ENCODE results near the gene FOXA2.
"Not testable (repeated sequence)": the region's sequence is repeated elsewhere in the genome, so short reads cannot be mapped to it uniquely, and the experiment has no call there.

FOXA2 gene

GRCh38 chr20:22567944-22568871, 16.2 kb downstream of the FOXA2 start:
- DNase-seq, result no peak

- no peak for DNase-seq
These were observed 17.3 kb downstream of the FOXA2 start for GRCh38 chr20:22566876-22567658.

DNA sequence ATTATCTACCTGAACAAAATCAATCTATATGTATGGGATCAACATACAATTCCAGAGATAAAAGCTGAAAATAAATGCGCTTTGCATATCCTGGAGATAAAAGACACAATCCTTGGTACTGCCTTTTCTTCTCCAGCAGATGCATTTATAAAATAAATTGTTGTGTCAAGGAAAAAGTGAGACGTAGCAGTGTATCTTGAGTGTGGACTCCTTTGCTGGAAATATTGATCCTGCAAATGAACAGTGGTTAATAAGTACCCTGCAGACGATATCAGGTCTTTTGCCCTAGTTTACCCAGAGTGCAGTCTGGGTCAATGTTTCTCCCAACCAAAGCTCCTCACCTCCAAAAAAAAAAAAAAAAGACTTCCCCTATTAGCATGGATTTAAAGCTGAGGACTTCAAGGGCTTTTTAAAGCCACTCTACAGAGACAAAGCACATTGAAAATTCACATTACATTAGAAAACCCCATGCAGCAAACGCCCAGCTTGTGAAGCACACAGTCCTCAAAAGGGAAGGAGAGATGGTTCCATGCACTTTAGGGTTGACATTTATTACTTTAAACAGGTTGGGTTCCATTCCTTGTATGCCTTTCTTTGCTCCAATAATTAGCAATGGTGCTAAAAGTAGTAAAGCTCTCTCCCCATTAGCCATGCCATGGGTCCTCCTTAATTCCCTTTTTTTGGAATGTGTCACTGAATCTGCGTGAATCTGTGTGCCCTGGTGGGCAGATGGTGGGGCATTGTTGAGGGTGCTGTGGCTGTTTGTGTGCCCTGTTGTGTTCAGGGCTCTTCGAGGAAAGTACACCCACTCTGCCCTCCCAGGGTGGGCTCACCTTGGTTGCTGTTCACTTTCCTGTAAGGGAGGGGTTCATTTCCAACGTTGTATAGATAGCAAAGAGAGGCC, 21.1 kb downstream of the FOXA2 start:
- no peak for DNase-seq

DNA sequence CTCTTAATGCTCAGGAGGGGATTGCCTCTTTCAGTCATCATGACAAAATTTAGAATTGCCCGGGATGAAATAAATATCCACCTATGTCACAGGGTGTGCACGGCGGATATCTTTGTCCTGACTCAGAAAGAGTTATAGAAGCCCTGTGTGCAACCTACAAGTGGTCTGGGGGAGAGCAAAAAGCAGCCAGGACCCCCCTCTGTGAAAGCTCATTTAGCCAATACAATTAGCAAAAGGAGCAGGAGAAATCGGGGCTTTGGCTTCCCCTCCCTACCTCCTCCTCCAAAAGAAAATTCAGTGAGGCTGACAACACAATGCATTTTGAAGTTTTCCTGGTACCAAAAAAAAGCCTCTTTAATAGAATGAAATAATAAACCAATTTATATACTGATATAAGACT, 21.8 kb downstream of the FOXA2 start:
- DNase-seq, result no peak

GRCh38 chr20:22561965-22562577, 22.3 kb downstream of the FOXA2 start:
- DNase-seq, result no peak

- no peak for DNase-seq
These were observed 23.6 kb downstream of the FOXA2 start for GRCh38 chr20:22560817-22561216.

GRCh38 chr20:22559711-22560318, 24.6 kb downstream of the FOXA2 start:
- DNase-seq, result no peak

DNA sequence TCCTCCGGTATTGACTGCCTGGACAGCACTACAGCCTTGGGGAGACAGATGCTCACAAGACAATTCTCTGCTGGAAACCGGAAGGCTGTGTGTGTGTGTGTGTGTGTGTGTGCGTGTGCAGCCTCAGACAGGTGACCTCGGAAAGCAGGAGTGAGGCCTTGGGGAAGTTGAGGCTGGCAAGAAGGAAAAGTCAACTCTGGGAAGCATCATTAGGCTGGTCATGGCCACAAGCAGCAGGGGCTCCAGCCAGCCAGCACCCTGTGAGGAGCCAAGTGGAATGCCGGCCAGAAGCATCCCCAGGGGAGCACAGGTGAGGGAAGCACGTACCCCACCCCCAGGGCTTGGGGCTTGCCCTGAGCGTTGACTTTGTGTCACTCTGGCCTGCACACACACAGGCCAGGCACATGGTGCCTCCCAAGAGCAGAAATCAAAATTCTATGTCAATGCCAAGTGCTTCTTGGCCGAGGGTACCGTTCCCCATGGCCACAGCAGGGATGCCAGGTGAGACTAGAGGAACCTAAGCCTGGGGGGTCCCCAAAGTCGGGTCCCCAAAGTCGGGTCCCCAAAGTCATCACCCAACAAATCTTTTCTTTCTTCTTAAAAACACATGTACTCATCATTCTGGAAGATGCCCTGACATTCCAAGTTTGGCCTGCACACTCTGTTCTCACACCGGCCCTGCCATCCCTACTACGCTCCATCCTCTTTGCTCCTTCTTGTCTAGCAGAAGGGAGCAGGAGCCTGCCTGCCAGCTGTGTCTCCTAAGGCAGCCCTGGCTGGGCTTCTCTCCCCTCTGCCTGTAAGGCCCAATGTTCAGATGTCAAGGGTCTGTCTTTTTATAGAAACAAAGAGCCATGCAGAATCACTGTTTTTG, 26.7 kb downstream of the FOXA2 start:
- DNase-seq, result no peak

- no peak for DNase-seq
These were observed 27.8 kb downstream of the FOXA2 start for GRCh38 chr20:22556565-22557056.

- DNase-seq, result no peak
These were observed 28.4 kb downstream of the FOXA2 start for GRCh38 chr20:22555791-22556564.

DNA sequence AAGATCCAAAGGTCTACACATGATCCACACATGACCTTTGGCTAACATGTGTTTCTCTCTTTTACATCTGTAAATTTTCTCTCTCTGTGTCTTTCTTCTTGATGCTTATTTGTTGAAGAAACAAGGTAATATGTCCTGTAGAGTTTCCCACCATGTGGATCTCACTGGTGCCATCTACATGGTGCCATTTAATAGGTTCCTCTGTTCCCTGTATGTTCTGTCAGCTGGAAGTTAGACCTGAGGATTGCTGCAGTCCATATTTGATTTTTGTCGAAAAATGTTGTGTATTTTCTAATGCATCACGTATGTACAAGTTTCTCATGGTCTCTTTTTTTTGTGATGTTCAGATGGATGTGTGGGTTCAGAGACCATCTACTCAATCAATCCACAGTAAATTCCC, 30.0 kb downstream of the FOXA2 start:
- no peak for DNase-seq

DNA sequence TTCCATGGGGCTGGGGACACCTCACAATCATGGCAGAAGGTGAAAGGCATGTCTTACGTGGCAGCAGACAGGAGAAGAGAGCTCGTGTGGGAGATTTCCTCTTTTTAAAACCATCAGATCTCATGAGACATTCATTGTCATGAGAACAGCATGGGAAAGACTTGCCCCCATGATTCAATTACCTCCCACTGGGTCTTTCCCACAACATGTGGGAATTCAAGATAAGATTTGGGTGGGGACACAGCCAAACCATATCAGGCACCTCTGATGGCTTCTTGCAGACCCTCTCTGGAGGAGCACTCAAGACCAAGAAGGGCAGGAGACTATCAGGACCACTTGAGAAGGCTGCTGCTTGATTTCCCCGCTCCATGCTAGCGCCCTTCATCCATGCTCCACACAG, 33.9 kb downstream of the FOXA2 start:
- not testable (repeated sequence) for DNase-seq

- no peak for DNase-seq
These were observed 36.3 kb downstream of the FOXA2 start for GRCh38 chr20:22548040-22548439.

DNA sequence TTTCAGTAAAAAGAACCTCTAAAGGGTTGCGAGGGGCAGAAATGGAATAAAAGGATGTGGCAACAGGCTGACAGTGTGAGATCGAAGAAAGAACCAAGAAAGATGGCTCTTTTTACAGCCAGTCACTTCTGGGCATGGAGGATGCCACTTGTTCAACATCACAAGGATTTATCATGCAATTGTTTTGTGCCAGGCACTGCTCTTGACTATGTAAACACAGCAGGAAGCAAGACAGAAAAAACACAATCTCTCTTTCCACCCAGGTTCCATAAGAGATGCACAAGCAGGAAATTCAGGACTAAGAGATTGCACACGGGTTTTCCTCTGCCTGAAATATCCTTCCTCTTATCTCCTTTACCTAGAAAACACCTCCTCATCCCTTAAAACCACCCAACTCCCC, 38.0 kb downstream of the FOXA2 start:
- no peak for DNase-seq

- no peak for DNase-seq
These were observed 39.3 kb downstream of the FOXA2 start for GRCh38 chr20:22545045-22545444.

- DNase-seq, result no peak
These were observed 39.9 kb downstream of the FOXA2 start for GRCh38 chr20:22544462-22544861.

- no peak for DNase-seq
These were observed 41.9 kb downstream of the FOXA2 start for GRCh38 chr20:22542427-22542826.

- DNase-seq, result no peak
These were observed 43.5 kb downstream of the FOXA2 start for GRCh38 chr20:22540832-22541231.

DNA sequence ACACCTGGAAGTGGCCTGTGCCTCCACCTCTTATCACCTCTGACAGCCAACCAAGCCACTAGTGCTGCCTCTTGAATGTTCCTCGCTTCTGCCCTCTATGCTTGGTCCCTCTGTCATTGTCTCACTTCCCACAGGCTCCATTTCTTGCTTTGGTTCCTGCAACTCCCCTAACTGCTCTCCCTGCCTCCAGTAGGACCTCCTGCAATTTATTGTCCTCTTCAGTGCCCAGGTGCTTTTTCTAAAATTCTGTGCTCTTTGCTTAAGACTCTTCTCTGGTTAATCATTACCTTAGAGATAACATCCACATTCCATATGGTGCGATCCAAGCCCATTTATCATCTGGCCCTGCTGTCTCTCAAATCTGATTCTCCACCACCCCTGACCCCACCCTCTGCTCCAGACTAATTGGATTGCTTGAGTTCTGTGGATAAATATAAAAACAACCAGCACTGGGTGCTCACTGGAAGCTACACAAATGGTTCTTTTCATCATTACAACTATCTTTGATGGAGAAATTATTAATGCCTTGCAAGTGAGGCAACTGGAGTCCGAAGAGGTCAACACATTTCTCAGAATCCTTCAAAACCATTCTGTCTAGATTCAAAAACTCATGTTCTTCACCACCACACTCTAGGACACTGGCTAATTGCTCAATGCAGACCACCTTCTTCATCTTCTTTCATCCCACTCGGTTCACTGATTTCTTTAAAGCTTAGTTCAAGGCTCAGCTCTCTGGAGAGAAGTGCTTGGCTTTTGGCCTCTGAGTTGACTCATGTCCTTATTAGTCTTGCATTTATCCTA, 47.2 kb downstream of the FOXA2 start:
- DNase-seq, result no peak
